Suppressor macrophage treated with lipopolysaccharide for 4 hours (primary cell): ENCODE results near the gene PPM1B.
"Not testable (repeated sequence)": the region's sequence is repeated elsewhere in the genome, so short reads cannot be mapped to it uniquely, and the experiment has no call there.

Experiments used
- DNase-seq: peaks from one replicate; pipeline ENCODE4 v3.0.0-alpha.2; 2020

Gene PPM1B

DNA sequence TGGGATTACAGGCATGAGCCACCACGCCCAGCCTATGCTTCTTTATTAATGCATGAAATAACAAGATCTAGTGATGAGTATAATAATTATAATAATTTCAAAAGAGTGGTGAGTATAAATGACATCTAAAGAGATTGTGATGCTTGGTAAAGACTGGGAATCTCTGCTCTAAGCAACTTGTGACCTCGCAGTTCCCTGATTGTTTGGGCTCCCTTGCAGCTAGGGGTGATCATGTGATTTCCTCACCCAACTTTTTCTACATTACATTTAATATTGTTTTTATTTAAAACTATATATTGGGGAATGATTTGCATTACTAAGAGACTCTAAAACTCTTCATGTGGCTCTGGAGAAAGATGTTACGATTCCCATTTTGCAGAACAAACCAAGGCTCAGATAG lies 4.1 kb upstream of the PPM1B start:
- DNase-seq, result no peak

DNA sequence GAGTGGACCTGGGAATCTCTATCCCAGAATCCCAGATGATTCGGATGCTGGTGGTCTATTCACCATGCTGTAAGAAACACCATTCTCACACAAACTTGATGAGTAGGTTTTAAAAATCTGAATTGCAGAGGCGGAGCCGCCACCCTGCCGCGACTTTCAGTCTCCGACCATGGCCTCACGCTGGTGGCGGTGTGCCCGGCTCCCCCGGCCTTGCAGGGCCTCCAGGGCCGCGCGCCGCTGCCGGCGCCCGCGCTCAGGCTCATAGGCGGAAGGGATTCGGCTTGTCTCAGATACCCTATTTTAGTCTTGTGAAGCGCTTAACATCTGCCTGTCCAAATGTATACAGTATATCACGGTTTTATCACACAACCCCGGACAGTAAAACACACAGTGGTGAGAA lies 2.6 kb upstream of the PPM1B start:
- no peak for DNase-seq

DNA sequence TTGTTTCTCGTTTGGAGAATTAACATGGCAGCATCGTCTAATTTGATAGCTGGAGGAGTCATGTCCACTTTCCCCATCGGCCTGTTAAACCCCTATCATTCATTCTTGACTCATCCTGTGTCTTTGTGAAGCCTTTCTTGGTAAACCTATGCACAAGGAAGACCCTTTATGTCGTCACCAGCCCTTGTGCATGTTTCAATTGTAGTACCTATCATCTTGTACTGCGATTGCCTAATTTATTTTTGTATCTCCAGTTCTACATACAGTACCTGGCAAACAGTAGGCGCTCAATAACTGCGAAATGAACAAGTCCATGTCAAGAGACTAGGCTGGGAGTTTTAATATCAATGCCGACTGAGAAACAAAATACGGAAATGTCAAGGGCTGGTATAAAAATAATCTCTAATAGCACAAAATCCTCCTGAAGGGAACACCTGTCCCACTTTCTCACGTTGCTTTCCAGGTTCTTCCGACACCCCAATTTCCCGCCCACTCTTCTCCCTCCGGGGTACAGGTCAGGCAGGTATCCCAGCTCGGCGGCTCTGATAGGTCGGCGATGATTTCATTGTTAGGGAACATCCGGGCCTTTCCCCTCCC lies 1.3 kb upstream of the PPM1B start:
- DNase-seq, result no peak

DNA sequence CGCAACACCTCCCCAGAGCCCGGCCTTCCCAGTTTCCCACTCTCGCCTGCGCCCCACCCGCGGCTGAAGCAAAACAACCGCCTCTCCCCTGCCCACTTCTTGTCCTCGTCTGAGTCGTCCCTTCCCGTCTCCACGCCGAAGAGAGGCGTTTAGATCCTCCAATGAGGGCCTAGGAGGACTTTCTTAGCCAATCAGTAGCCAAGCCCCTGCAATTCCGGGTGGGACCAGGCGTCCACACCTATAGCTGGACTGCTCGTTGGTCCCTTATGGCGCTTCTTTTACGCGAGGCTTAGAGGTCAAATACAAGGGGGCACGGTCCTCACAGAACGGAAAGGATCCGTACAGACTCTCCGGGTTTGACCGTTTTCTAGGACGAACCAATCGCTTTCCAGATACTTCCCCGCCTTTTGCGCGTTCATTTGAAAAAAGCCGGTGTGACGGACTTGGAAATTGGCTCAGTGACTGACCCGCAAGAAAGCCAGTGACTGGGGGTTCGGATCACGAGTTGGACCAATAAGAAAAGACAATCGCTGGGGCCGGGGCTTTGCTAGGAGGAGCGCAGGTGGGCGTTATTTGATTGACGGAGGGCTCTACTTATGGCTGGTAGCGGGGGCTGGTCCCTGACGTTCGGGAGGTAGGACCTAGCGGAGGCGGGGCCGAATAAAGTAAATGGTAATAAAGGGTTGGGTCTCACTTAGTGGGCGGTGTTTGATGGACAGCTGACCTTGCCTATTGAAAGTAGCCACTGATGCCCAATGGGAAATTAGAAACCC lies 581 bp upstream of the PPM1B start:
- DNase-seq, result peak; percentile 100

DNA sequence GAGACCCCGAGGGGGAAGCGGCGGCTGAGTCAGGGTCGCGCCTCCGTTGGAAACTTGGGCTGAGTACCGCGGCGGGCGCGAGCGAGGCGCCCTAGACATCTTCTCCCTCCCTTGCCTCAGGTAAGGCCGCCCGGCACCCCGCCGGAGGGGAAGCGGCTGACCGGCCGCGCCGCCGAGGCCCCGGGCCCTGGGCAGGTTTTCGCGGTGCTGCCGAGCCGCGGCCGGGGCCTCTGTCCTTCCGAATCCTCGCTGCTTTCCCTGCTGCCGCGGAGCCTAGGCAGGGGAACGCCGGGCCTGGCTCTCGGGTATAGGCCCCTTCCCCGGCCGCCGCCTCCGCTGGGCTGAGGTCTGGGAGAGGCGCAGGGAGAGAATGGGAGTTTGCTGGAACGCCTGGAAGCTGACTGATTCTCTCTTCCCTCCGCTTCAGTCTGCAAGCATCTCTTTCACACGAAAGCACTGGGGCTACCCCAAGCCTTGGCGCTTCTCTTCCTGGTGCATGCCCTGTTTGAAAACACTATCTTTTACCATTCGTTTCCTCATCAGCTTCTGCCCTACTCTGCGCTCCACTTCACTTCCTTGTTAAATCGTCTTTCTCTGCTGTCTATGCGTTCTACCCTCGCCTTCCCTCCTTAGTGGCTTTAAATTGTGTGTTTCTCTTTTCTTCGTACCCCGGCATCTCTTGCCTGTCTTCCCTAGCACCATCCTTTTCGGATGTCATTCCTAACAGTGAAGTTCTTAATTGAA lies 652 bp downstream of the PPM1B start:
- DNase-seq, result peak; percentile 73

DNA sequence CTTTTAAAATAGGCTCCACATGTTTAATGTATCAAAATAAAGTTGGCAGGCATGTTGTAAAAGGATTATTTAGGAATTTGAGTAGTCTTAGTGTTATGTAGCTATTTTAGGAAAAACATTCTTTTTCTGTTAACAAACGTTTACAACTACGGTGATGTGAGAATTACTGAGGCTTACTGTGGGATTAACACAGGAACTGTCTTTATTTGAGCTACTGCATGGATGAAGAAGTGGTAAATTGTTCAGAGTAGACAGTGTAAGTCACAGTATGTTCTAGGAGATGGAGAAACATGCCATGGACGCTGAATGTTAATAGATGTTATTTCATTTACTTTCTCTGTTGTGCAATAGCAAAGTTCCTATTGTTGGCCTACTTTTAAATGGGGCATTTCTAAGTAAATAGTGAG lies 1.6 kb downstream of the PPM1B start:
- peak; percentile 67 for DNase-seq

DNA sequence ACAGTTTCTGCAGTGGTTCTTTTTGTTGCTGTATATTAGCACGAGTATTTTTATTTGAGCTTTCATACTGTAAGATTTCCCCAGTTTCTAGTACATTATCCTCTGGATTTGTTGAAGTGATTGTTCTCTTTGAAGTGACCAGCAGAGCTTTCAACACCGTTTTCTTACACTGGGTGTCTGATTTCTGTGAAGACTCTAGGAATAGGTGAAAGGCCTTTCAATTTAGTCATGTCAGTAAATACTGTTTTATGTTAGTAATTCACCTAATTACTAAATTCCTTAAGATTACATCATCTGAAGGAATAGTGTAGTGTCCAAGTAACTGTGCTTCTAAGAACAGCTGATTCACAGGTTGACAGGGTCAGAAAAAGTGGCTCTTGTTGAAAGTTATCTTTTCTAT lies 2.3 kb downstream of the PPM1B start:
- no peak for DNase-seq

DNA sequence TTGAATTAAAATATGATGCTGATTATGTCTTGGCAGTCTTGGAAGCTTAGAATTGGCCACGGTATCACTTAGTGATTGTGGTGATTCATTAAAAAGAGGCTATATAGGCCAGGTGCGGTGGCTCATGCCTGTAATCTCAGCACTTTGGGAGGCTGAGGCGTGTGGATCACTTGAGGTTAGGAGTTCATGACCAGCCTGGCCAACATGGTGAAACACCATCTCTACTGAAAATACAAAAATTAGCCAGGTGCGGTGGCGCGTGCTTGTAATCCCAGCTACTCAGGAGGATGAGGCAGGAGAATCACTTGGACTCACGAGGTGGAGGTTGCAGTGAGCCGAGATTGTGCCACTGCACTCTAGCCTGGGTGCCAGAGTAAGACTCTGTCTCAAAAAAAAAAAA lies 2.8 kb downstream of the PPM1B start:
- DNase-seq, result not testable (repeated sequence)

DNA sequence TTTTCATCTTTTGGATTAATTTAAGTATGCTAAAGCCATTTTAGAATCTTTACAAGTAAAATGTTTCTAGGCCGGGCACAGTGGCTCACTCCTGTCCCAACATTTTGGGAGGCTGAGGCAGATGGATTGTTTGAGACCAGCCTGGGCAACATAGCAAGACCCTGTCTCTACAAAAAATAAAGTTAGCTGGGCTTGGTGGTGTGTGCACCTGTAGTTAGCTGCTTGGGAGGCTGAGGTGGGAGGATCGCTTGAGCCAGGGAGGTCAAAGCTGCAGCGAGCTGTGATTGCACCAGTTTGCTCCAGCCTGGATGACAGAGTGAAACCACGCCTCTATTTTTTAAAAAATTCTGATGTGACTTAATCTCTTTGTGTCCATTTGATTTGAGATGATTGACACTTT lies 3.9 kb downstream of the PPM1B start:
- no peak for DNase-seq

DNA sequence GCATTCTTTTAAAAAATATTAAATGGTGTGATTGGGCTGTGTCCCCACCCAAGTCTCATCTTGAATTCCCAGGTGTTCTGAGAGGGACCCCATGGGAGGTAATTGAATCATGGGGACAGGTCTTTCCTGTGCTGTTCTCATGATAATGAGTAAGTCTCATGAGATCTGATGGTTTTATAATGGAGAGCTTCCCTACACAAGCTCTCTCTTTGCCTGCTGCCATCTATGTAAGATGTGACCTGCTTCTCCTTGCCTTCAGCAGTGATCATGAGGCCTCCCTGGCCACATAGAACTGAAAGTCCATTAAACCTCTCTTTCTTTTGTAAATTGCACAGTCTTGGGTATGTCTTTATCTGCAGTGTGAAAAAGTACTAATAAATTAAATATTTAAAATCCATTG lies 10.3 kb downstream of the PPM1B start:
- no peak for DNase-seq

DNA sequence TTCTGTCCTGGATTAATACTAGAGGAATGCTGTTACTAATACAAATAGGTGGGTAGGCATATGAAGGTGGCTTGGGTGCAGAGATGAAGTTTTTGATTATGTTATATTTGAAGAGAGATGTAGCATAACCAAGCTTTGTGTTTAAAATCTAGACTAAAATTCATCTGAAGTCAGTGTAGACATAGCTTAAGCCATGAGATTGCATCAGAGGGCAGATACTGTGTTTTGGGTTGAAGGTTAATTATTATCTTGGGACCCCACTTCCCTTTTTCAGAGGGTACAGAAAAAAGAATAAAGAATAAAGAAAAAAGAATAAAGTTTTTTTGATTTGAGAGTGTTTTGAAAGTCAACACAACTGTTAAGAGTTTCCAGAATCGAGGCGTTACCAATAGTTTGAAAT lies 13.0 kb downstream of the PPM1B start:
- no peak for DNase-seq

DNA sequence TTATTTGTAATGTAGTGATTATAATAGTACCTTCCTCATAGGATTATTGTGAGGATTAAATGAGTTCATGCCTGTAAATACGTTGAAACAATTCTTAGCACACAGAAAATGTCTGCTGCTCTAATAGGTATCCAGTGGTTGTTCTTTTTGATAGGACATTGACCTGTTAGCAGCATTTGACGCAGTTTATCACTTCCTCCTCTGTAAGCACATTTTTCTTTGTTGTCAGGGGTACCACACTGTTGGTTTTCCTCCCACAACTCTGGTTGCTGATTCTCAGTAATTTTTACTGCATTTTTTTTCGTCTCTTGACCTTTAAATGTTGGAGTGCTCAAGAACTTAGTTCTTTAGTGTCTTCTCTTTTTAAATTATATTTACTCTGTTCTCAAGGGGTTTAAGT lies 15.4 kb downstream of the PPM1B start:
- peak; percentile 41 for DNase-seq

DNA sequence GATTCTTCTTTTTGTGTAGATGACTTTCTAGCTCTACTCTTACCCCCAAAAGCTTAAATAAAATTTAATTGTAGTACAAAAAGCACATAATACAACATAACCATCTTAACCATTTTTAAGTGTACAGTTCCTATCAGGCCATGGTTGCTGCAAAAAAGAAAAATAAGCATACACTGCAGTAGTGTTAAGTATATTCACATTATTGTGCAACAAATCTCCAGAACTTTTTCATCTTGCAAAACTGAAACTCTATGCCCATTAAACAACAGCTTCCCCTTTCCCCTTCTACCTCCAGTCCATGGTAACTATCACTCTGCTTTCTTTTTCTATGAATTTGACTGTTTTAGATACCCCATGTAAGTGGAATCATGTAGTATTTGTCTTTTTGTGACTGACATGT lies 18.1 kb downstream of the PPM1B start:
- peak; percentile 81 for DNase-seq

DNA sequence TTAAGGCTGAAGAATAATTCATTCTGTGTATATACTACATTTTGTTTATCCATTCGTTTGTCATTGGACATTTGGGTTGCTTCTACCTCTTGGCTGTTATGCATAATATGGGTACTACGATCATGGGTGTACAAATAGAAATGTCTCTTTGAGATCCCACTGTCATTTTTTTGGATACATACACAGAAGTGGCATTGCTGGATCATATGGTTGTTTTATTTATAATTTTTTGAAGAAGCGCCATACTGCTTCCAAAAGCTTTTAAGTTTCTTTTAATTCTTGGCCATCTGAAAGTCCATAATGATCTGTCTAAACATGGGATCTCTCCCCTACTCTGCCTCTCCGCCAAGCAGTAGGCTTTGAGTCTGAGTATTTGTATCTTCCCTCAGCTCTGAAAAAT lies 18.6 kb downstream of the PPM1B start:
- DNase-seq, result no peak

DNA sequence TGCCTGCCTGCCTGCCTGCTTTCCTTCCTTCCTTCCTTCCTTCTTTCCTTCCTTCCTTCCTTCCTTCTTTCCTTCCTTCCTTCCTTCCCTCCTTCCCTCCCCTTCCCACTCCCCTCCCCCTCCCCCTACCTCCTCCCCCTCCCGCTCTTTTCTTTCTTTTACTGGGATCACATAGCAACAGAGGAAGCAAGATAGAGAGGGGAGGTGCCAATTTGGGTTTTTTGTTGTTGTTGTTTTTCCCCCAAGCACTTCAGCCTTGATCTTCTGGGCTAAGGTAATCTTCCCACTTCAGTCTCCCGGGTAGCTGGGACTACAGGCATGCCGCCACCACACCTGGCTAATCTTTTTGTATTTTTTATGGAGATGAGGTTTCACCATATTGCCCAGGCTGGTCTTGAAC lies 20.0 kb downstream of the PPM1B start:
- DNase-seq, result no peak

DNA sequence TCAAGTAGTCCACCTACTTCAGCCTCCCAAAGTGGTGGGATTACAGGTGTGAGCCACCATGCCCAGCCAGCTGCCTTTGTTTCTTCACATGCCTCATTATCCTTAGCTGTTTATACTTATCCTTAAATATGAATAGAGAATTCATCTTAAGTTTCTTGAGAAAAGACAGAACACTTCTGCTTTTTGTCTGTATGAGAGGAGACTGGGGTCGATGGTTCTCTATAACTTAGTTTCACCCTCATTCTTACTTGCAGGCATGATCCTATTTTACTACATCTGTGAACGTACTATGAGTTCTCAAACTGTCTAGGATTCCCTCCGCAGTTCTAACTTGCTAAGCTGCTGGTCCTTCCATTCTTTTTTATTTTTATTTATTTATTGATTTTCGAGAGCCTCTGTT lies 20.4 kb downstream of the PPM1B start:
- peak; percentile 42 for DNase-seq

DNA sequence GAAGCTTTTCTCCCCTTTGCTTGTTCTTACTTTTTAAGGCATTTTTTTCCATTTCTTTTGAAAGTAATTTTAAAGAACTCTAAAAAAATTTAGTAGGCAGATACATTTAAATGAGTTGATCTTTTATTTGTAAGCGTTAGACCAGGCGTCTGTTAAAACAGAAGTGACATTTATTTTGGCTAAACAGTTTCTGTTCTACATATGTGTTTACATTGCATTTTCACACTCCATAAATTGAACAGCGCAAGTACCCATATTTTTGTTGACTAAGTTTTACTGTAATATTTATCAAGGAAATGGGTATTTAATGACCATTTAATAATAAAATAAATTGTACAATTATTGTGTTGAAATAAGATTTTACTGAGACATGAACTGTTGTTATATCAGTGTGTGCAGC lies 21.9 kb downstream of the PPM1B start:
- DNase-seq, result no peak

DNA sequence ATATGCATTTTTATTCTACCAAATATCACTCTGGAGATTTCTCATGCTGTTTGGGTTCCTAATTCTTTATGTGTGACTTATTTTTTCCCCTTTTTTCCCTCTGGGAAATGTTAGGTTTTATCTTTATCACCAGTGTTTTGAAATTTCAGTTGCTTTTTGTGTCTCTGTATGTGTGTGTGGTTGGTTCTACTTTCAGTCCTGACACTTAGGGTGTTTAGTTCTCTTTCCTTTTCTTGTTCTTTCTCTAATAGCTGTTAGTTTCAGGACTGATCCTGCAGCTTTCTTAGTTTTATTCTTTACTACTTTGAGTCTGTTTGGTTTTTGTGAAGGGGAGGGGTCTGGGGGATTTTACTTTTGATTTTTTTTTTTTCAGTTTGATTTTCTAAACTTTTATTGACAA lies 23.1 kb downstream of the PPM1B start:
- peak; percentile 75 for DNase-seq

DNA sequence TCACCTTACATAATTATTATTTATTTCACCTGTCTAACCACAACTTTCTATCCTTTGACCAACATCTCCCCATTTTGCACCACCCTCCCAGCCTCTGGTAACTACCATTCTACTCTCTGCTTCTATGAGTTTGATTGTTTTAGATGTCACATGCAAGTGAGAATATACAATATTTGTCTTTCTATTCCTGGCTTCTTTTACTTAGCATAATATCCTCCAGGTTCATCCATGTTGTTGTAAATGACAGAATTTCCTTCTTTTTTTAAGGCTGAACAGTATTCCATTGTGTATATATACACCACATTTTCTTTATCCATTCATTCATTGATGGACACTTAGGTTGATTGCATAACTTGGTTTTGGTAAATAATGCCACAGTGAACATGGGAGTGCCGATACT lies 24.0 kb downstream of the PPM1B start:
- DNase-seq, result no peak

DNA sequence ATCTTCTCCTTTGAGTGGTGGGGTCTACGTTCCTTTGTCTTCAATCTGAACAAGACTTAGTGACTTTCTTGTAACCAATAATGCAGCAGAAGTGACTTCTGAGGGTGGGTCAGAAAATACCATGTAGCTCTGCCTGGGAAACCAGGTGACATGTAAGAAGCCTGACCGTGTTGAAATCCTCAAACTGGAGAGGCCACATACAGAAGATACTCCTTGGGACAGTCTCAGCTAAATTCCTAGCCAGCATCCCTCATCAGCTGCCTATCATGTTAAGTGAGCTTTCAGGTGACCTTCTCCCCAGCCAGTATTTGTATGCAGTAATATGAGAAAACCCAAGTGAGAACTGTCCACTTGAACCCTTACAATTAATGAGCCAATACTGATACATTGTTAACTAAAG lies 27.0 kb downstream of the PPM1B start:
- DNase-seq, result no peak

DNA sequence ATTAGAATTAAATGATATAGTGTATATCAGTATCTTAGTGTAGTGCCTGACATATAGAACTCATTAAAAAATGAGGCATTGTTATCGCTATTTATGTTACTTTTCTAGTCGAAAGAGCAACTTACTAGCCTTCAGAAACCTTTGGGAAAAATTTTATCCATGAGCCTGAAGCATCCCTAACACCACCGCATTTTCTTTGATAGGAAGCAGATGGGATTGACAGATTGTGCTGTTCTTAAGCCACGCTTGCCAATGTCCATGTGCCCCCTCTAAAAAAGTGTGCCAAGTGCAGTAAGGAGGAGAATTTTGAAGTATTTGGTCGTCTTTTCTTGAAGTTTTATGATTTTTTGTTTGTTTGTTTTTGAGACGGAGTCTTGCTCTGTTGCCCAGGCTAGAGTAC lies 29.1 kb downstream of the PPM1B start:
- DNase-seq, result no peak

DNA sequence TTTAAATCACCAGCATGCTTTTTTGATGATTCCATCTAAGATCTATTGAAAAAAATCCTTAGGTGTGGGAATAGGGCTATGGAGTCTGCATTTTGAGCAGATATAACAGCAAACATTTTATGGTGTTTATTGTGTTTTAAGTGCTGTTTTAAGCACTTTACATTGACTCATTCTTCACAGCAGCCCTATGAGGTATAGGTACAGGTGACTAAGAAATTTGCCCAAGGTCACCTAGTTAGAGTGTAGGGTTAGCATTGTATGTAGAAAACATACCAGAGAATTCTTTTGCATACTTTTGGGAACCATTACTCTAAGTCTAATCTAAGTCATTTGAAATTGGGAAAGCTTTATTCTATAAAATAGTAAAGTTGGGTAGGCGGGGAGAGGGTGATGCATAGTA lies 31.3 kb downstream of the PPM1B start:
- no peak for DNase-seq

DNA sequence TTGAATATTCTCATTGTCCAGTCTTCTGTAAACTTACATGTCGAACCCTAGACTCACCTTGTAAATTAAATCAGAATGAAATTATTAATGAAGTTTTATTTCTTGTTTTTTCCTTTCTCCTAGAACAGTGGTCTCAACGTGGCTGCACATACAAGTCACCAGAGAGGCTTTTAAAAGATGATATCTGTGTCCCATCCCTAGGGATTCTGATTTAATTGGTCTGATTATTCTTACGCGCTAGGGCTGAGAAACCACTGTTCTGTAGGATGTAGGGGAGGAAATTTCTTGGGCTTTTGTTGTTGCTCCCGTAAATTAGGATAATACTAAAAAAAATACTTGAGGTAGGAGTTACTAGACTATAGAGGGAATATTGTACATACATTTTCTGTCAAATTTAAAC lies 32.1 kb downstream of the PPM1B start:
- no peak for DNase-seq

DNA sequence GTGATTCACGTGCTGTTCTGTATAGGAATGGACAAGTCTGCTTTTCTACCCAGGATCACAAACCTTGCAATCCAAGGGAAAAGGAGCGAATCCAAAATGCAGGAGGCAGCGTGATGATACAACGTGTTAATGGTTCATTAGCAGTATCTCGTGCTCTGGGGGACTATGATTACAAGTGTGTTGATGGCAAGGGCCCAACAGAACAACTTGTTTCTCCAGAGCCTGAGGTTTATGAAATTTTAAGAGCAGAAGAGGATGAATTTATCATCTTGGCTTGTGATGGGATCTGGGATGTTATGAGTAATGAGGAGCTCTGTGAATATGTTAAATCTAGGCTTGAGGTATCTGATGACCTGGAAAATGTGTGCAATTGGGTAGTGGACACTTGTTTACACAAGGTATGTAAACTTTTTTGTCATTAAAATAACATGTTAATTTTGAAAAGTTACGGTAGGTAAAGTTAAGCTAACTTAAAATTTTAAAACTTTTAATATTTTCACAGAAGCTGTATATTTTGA lies 33.0 kb downstream of the PPM1B start:
- DNase-seq, result no peak
